Liver (tissue), 9 donors: Measurements from ENCODE around the gene MT4. TPM values are rescaled to one million over a fixed set of nuclear protein-coding genes. Genes with fewer than 3 reads are reported as not detected.

Source experiments
- DNase-seq: peaks from one replicate; pipeline ENCODE4 v3.0.0-alpha.2; 2017; ENCODE audit warnings: low spot score
- H3K27ac ChIP-seq, 2 donors: one replicate each; pipeline ENCODE4 v1.7.0; 2013; ENCODE audit warnings: inconsistent platforms in 2 of 2, low read length in 2 of 2, control low read depth in 1 of 2, low read depth in 1 of 2, mild to moderate bottlenecking in 1 of 2
- H3K27me3 ChIP-seq, 4 donors: one replicate each; pipeline versions ENCODE4 v1.6.1 to v1.7.0; 2013; ENCODE audit warnings: low read length in 3 of 4, inconsistent platforms in 1 of 4, mild to moderate bottlenecking in 1 of 4, moderate library complexity in 1 of 4; ENCODE audit not compliant: control insufficient read depth in 4 of 4, insufficient read depth in 4 of 4
- H3K36me3 ChIP-seq, 4 donors: one replicate each; pipeline versions ENCODE4 v1.6.1 to v1.7.0; 2013; ENCODE audit warnings: low read length in 3 of 4, mild to moderate bottlenecking in 3 of 4, low read depth in 1 of 4, moderate library complexity in 1 of 4; ENCODE audit not compliant: control insufficient read depth in 4 of 4, insufficient read depth in 3 of 4
- H3K4me1 ChIP-seq, 4 donors: one replicate each; pipeline versions ENCODE4 v1.6.1 to v1.7.0; 2013; ENCODE audit warnings: low read length in 3 of 4, mild to moderate bottlenecking in 3 of 4, moderate library complexity in 1 of 4; ENCODE audit not compliant: control insufficient read depth in 4 of 4, insufficient read depth in 4 of 4
- H3K4me3 ChIP-seq, 3 donors: one replicate each; pipeline versions ENCODE4 v1.6.1 to v1.7.0; 2013; ENCODE audit warnings: low read length in 3 of 3, control low read depth in 1 of 3, low read depth in 1 of 3, mild to moderate bottlenecking in 1 of 3
- H3K9ac ChIP-seq, 2 donors: one replicate each; pipeline ENCODE4 v1.7.0; 2013; ENCODE audit warnings: low read length in 2 of 2, mild to moderate bottlenecking in 2 of 2, moderate library complexity in 2 of 2, control low read depth in 1 of 2, low read depth in 1 of 2
- H3K9me3 ChIP-seq, 4 donors: one replicate each; pipeline versions ENCODE4 v1.6.1 to v1.7.0; 2013; ENCODE audit warnings: low read length in 3 of 4; ENCODE audit not compliant: control insufficient read depth in 4 of 4
- FOXA1 ChIP-seq: IDR thresholded peaks from 2 replicates; pipeline ENCODE4 v1.6.1; 2016; ENCODE audit warnings: antibody characterized with exemption
- FOXA2 ChIP-seq: IDR thresholded peaks from 2 replicates; pipeline ENCODE4 v1.6.1; 2016; ENCODE audit warnings: antibody characterized with exemption
- GABPA ChIP-seq, 2 donors: IDR thresholded peaks in 1 of 2; conservative IDR thresholded peaks in 1 of 2; 2 replicates each; pipeline ENCODE4 v1.6.1; 2016; ENCODE audit warnings: antibody characterized with exemption in 2 of 2, mild to moderate bottlenecking in 1 of 2, moderate library complexity in 1 of 2
- HNF4A ChIP-seq, 2 donors: conservative IDR thresholded peaks; 2 replicates each; pipeline ENCODE4 v1.6.1; 2016; ENCODE audit warnings: antibody characterized with exemption in 2 of 2, mild to moderate bottlenecking in 2 of 2
- HNF4G ChIP-seq: IDR thresholded peaks from 2 replicates; pipeline ENCODE4 v1.6.1; 2016; ENCODE audit warnings: antibody characterized with exemption
- JUND ChIP-seq, 2 donors: IDR thresholded peaks; 2 replicates each; pipeline ENCODE4 v1.6.1; 2016; ENCODE audit warnings: antibody characterized with exemption in 2 of 2
- MAX ChIP-seq: IDR thresholded peaks from 2 replicates; pipeline ENCODE4 v1.6.1; 2016; ENCODE audit warnings: antibody characterized with exemption
- NR2F2 ChIP-seq: IDR thresholded peaks from 2 replicates; pipeline ENCODE4 v1.6.1; 2016; ENCODE audit warnings: antibody characterized with exemption
- RAD21 ChIP-seq, 2 donors: IDR thresholded peaks; 2 replicates each; pipeline ENCODE4 v1.6.1; 2016; ENCODE audit warnings: antibody characterized with exemption in 2 of 2, mild to moderate bottlenecking in 2 of 2
- TAF1 ChIP-seq: conservative IDR thresholded peaks from 2 replicates; pipeline ENCODE4 v1.6.1; 2016; ENCODE audit warnings: antibody characterized with exemption, mild to moderate bottlenecking
- YY1 ChIP-seq: IDR thresholded peaks from 2 replicates; pipeline ENCODE4 v1.6.1; 2016; ENCODE audit warnings: antibody characterized with exemption, mild to moderate bottlenecking
- ZBTB33 ChIP-seq: IDR thresholded peaks from 2 replicates; pipeline ENCODE4 v1.6.1; 2016; ENCODE audit warnings: antibody characterized with exemption
- WGBS: extraction: QIAGEN DNeasy Blood & Tissue Kit; methylation state at CpG from one replicate; pipeline ENCODE4 v1.1.7; 2013; 5-methylcytosine and 5-hydroxymethylcytosine counted together
- polyA plus RNA-seq, 2 donors: library from polyadenylated mRNA; stranded (reverse) in 1 of 2; unstranded in 1 of 2; fragments of 200-250 nt in 1 of 2; fragments of >200 nt in 1 of 2; fragmentation: Nextera tagmentation in 1 of 2; extraction: Ambion mirVana in 1 of 2; gene quantifications; one replicate each; pipeline versions ENCODE4 v1.2.1 to v1.2.3, GENCODE V29; 2013 to 2015
- total RNA-seq, 2 donors: library from RNA; depleted of rRNA; stranded (reverse); fragments of >200 nt; gene quantifications; one replicate each; pipeline ENCODE4 v1.2.3, GENCODE V29; 2014
- TF ChIP-seq, protein P1 (sequence below): IDR thresholded peaks from 2 replicates; pipeline ENCODE4 v1.6.1; 2016; ENCODE audit warnings: antibody characterized with exemption
- TF ChIP-seq, protein P2 (sequence below): fragments of 150-350 bp; IDR thresholded peaks from 2 replicates; pipeline ENCODE4 v1.5.1; 2017; ENCODE audit warnings: improper control_type of control experiment, low read depth, low read length; ENCODE audit not compliant: missing input control
- donor health status: healthy.
- donor health status: healthy.
- donor health status: healthy.
- donor health status: healthy.
- donor health status: healthy.

The MT4 gene
- total and polyA plus RNA-seq, 4 donors: not detected

DNA sequence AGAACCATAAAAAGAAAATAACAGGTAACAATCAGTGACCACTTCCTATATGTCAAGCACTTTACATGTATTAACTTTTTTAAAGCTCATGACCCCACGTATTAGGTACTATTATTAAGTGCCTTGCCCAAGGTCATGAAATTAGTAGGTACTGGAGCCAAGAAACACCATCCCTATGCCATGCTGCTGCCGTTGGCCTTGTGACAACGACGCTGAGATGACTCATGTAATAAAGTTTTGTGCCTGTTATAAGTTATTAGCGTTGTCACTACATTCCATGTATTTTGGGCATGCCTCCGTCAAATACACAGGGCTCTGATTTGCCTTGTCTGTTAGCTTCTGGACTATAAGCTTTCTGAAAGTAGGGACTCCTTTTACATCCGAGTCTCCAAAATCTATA lies 46.4 kb upstream of the MT4 start:
- peaks cover 5 to 13% (median 8%) of the 10 kb centered on the region in 4 donors for H3K4me1 ChIP-seq
- no peak for DNase-seq
- no peaks in the 10 kb centered on the region for H3K9me3 ChIP-seq
- H3K9ac ChIP-seq: no peak overlapping the region
- no peak overlapping the region for H3K27ac ChIP-seq
- WGBS: 87% methylated on average over 7 of the region's 7 CpGs
- TF ChIP-seq GABPA (IDR thresholded peaks at IDR 0.05 in 1 of 2, conservative IDR thresholded peaks at IDR 0.05 in 1 of 2) (no peak), RAD21 (IDR thresholded peaks at IDR 0.05) (no peak), YY1 (no peak), FOXA2 (no peak)
- no peaks in the 10 kb centered on the region for H3K36me3 ChIP-seq
- no peaks in the 10 kb centered on the region for H3K27me3 ChIP-seq
- no peak overlapping the region for H3K4me3 ChIP-seq

- peak within 1 kb of the TSS; percentile 71 to 88 for H3K9ac ChIP-seq
- H3K4me3 ChIP-seq: peak within 1 kb of the TSS; percentile 84 to 99 (median 92)
- no peaks in the 10 kb centered on the region for H3K9me3 ChIP-seq
- no peaks in the 10 kb centered on the region for H3K36me3 ChIP-seq
- peaks cover 5 to 13% (median 8%) of the 10 kb centered on the region in 4 donors for H3K4me1 ChIP-seq
- peak within 1 kb of the TSS; percentile 83 to 94 for H3K27ac ChIP-seq
- peak; percentile 88 for DNase-seq
- TF ChIP-seq FOXA1 (no peak), HNF4G (no peak), MAX (no peak), JUND (IDR thresholded peaks at IDR 0.05) (no peak), TAF1 (no peak), HNF4A (conservative IDR thresholded peaks at IDR 0.05) (no peak), RAD21 (IDR thresholded peaks at IDR 0.05) (peak in 1 of 2 donors; percentile 6), ZBTB33 (no peak), YY1 (peak; percentile 88), NR2F2 (no peak)
- TF ChIP-seq, protein P1, sequence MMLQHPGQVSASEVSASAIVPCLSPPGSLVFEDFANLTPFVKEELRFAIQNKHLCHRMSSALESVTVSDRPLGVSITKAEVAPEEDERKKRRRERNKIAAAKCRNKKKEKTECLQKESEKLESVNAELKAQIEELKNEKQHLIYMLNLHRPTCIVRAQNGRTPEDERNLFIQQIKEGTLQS: no peak
- TF ChIP-seq, protein P2, sequence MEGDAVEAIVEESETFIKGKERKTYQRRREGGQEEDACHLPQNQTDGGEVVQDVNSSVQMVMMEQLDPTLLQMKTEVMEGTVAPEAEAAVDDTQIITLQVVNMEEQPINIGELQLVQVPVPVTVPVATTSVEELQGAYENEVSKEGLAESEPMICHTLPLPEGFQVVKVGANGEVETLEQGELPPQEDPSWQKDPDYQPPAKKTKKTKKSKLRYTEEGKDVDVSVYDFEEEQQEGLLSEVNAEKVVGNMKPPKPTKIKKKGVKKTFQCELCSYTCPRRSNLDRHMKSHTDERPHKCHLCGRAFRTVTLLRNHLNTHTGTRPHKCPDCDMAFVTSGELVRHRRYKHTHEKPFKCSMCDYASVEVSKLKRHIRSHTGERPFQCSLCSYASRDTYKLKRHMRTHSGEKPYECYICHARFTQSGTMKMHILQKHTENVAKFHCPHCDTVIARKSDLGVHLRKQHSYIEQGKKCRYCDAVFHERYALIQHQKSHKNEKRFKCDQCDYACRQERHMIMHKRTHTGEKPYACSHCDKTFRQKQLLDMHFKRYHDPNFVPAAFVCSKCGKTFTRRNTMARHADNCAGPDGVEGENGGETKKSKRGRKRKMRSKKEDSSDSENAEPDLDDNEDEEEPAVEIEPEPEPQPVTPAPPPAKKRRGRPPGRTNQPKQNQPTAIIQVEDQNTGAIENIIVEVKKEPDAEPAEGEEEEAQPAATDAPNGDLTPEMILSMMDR: peak; percentile 13
- H3K27me3 ChIP-seq: no peaks in the 10 kb centered on the region
- under 1% methylated on average over 65 of the region's 65 CpGs for WGBS
Observed at GRCh38 chr16:56519459-56520250, 45.2 kb upstream of the MT4 start, which contains the start of gene BBS2. TSS of gene BBS2 (minus strand) at chr16:56520024. CDS start at chr16:56519862, 162 bp downstream.
